A673 (cell line): Measurements from ENCODE around the gene TTC28.

Experiments
- CTCF ChIP-seq: fragments of 300-800, 200-600 bp; sonication (generic); conservative IDR thresholded peaks from 2 replicates; pipeline ENCODE4 v1.5.1; 2017; ENCODE audit warnings: low read depth, mild to moderate bottlenecking, antibody characterized with exemption, low read length, moderate library complexity, mixed read lengths
- EZH2 ChIP-seq: fragments of 200-600 bp; sonication (generic); IDR thresholded peaks from 2 replicates; pipeline ENCODE4 v1.6.1; 2017; ENCODE audit warnings: borderline replicate concordance, low read depth, mild to moderate bottlenecking, mixed read lengths, antibody characterized with exemption, low read length; ENCODE audit not compliant: poor library complexity, severe bottlenecking

- TF ChIP-seq CTCF (no peak), EZH2 (no peak)
These were observed 108.8 kb downstream of the TTC28 start for GRCh38 chr22:28570696-28571373.
